ENCODE measurements around the gene FOXO3.

DNA sequence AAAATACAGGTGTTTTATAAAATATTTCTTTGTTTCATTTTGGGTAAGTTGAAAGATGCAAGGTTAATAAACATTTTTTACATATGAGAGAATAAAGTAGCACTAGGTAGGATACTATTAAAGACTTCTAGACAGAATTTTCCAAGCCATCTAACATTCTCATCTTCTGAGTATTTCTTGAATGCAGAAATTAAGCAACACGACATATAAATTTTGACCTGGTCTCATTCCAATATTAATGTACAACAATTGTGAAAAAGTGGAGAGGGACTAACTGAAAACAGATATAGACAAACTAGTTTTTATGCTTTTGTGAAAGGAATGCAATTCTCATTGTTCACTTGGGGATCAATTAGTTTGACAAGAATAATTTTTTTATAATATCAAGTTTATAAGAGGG lies 11.5 kb upstream of the FOXO3 start:
- TF ChIP-seq, protein P1, sequence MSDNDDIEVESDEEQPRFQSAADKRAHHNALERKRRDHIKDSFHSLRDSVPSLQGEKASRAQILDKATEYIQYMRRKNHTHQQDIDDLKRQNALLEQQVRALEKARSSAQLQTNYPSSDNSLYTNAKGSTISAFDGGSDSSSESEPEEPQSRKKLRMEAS (IDR thresholded peaks at IDR 0.05; ENCODE audit: insufficient read depth, insufficient read length) = no peak
- TF ChIP-seq, protein P2, sequence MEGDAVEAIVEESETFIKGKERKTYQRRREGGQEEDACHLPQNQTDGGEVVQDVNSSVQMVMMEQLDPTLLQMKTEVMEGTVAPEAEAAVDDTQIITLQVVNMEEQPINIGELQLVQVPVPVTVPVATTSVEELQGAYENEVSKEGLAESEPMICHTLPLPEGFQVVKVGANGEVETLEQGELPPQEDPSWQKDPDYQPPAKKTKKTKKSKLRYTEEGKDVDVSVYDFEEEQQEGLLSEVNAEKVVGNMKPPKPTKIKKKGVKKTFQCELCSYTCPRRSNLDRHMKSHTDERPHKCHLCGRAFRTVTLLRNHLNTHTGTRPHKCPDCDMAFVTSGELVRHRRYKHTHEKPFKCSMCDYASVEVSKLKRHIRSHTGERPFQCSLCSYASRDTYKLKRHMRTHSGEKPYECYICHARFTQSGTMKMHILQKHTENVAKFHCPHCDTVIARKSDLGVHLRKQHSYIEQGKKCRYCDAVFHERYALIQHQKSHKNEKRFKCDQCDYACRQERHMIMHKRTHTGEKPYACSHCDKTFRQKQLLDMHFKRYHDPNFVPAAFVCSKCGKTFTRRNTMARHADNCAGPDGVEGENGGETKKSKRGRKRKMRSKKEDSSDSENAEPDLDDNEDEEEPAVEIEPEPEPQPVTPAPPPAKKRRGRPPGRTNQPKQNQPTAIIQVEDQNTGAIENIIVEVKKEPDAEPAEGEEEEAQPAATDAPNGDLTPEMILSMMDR (IDR thresholded peaks at IDR 0.05; ENCODE audit: extremely low read depth in 1 of 2, insufficient read depth in 1 of 2, low read depth in 1 of 2, low read length in 2 of 2) = no peak
- no peak for TF ChIP-seq POLR2A (IDR thresholded peaks at IDR 0.05; ENCODE audit: low read depth, low read length)
- no peak for TF ChIP-seq GATA2 (IDR thresholded peaks at IDR 0.05; ENCODE audit: insufficient read depth, insufficient read length, low read depth, low read length)
- no peak for TF ChIP-seq POLR2AphosphoS5 (IDR thresholded peaks at IDR 0.05; ENCODE audit: insufficient read depth, low read depth, low read length)
